ENCODE results near the gene LPAR3. TPM values are rescaled to one million over a fixed set of nuclear protein-coding genes. Genes with fewer than 3 reads are reported as not detected.

Gene LPAR3
- total and polyA plus RNA-seq, 2 of the 13 experiments (the other 11 are each of a cell fraction or from before 2014, with no cell fraction given), result not detected

- DNase-seq (ENCODE audit: low spot score), result no peak
- no peaks in the 10 kb centered on the region for H4K20me1 ChIP-seq (ENCODE audit: insufficient read depth, low read length)
- H2AFZ ChIP-seq (ENCODE audit: low read length), result no peak overlapping the region
- H3K36me3 ChIP-seq (replicated peaks in 1 of 2; ENCODE audit: control insufficient read depth in 1 of 2, insufficient read depth in 2 of 2, low read length in 2 of 2), result no peaks in the 10 kb centered on the region
- BruUV-seq (replicated peaks), result no TSS peak
- ChIA-PET CTCF (ENCODE audit: low intra/inter-chr PET ratio, low total read pairs) (no interaction called here), POLR2A (no interaction called here)
- H3K4me3 ChIP-seq (replicated peaks in 1 of 3; ENCODE audit: insufficient read depth in 1 of 3, low read depth in 2 of 3, low read length in 3 of 3), result no peak overlapping the region
- in situ Hi-C loops (cut with HindIII; ENCODE audit: extremely low pct_ligation_motif_present, low pct_unique_long_range_greater_than_20kb) (no loop called here), intact Hi-C loops (cut with micrococcal nuclease; ENCODE audit: unreplicated experiment) (no loop called here)
- no peak for ATAC-seq
- TF ChIP-seq MAFF (IDR thresholded peaks at IDR 0.05; ENCODE audit: low read depth, low read length), result peak; percentile 48; the same call in 1 of the 2 replicates
- TF ChIP-seq ZNF367 (CRISPR knock-in tag; IDR thresholded peaks at IDR 0.05; ENCODE audit: borderline replicate concordance), result no peak
- peak; percentile 40 to 71; a peak in 3 of 4 replicates for TF ChIP-seq MAFK (conservative IDR thresholded peaks at IDR 0.05 in 1 of 2, IDR thresholded peaks at IDR 0.05 in 1 of 2; ENCODE audit: low read length in 2 of 2)
- no peaks in the 10 kb centered on the region for H3K4me1 ChIP-seq (ENCODE audit: insufficient read depth, low read length)
- H3K9me3 ChIP-seq (ENCODE audit: low read length), result no peaks in the 10 kb centered on the region
- H3K27me3 ChIP-seq (ENCODE audit: control insufficient read depth in 1 of 2, insufficient read depth in 2 of 2, low read length in 2 of 2), result peaks cover 0 to 7% of the 10 kb centered on the region in 2 experiments; a peak in 2 of 5 replicates
- H3K9ac ChIP-seq (ENCODE audit: insufficient read depth, low read depth, low read length), result no peak overlapping the region
- no peak overlapping the region for H3K4me2 ChIP-seq (ENCODE audit: low read depth, low read length)
- H3K79me2 ChIP-seq (ENCODE audit: insufficient read depth, low read length), result no peaks in the 10 kb centered on the region
- no peak for FAIRE-seq
- WGBS (ENCODE audit: low lambda C conversion rate), result 2% methylated on average over 3 of the region's 3 CpGs
- no peak overlapping the region for H3K27ac ChIP-seq (ENCODE audit: extremely low read length, insufficient read depth, low read length)
Measured at GRCh38 chr1:84809023-84809422, 84.0 kb downstream of the LPAR3 start.

- Histone ChIP-seq H3K9ac (ENCODE audit: insufficient read depth, low read depth, low read length) (no peak overlapping the region), H3K79me2 (ENCODE audit: insufficient read depth, low read length) (no peaks in the 10 kb centered on the region), H3K4me1 (ENCODE audit: insufficient read depth, low read length) (no peaks in the 10 kb centered on the region), H3K27ac (ENCODE audit: extremely low read length, insufficient read depth, low read length) (no peak overlapping the region), H3K27me3 (ENCODE audit: control insufficient read depth in 1 of 2, insufficient read depth in 2 of 2, low read length in 2 of 2) (no peaks in the 10 kb centered on the region), H3K4me3 (replicated peaks in 1 of 3; ENCODE audit: insufficient read depth in 1 of 3, low read depth in 2 of 3, low read length in 3 of 3) (no peak overlapping the region), H3K36me3 (replicated peaks in 1 of 2; ENCODE audit: control insufficient read depth in 1 of 2, insufficient read depth in 2 of 2, low read length in 2 of 2) (no peaks in the 10 kb centered on the region), H3K9me3 (ENCODE audit: low read length) (no peaks in the 10 kb centered on the region), H2AFZ (ENCODE audit: low read length) (no peak overlapping the region), H4K20me1 (ENCODE audit: insufficient read depth, low read length) (no peaks in the 10 kb centered on the region), H3K4me2 (ENCODE audit: low read depth, low read length) (no peak overlapping the region)
- TF ChIP-seq MEIS2 (CRISPR knock-in tag; IDR thresholded peaks at IDR 0.05) (no peak), ZNF33B (CRISPR knock-in tag; IDR thresholded peaks at IDR 0.05) (no peak), GMEB2 (CRISPR knock-in tag; IDR thresholded peaks at IDR 0.05; ENCODE audit: low read depth) (no peak), BORCS8-MEF2B (CRISPR knock-in tag; IDR thresholded peaks at IDR 0.05) (no peak), KLF6 (CRISPR knock-in tag; IDR thresholded peaks at IDR 0.05) (no peak), ERF (CRISPR knock-in tag; IDR thresholded peaks at IDR 0.05) (no peak), ZNF652 (CRISPR knock-in tag; IDR thresholded peaks at IDR 0.05; ENCODE audit: borderline replicate concordance, low read depth) (no peak)
- FAIRE-seq, result no peak
- in situ Hi-C loops (cut with HindIII; ENCODE audit: extremely low pct_ligation_motif_present, low pct_unique_long_range_greater_than_20kb) (no loop called here), intact Hi-C loops (cut with micrococcal nuclease; ENCODE audit: unreplicated experiment) (no loop called here)
- CTCF ChIA-PET (ENCODE audit: low intra/inter-chr PET ratio, low total read pairs), result no interaction called here
- BruUV-seq (replicated peaks), result no TSS peak
- no peak for ATAC-seq
- DNase-seq (ENCODE audit: low spot score), result no peak
- POLR2A ChIA-PET, result no interaction called here
- 50% methylated on average over 1 of the region's 1 CpG for WGBS (ENCODE audit: low lambda C conversion rate)
Measured at GRCh38 chr1:84803604-84804003, 89.4 kb downstream of the LPAR3 start.

Data from HepG2 (cell line).